H1 (cell line): ENCODE data around the gene TOM1L2. TPM values are rescaled to one million over a fixed set of nuclear protein-coding genes. Genes with fewer than 3 reads are reported as not detected.

ENCODE experiments used
- CTCF ChIA-PET: fragments of 300-600 bp; sonication (Branson Sonifier 250); formaldehyde crosslinking; loops from one replicate; lab custom pipeline; 2021; ENCODE audit not compliant: partially characterized antibody; lab: Charles Lee
- POLR2A ChIA-PET: fragments of 300-600 bp; sonication (Branson Sonifier 250); formaldehyde crosslinking; loops from one replicate; lab custom pipeline; 2021; ENCODE audit warnings: inconsistent platforms; ENCODE audit not compliant: partially characterized antibody; lab: Charles Lee
- DNase-seq, 2 experiments: peaks; one replicate each; pipeline versions ENCODE4 v3.0.0 to v3.0.0-alpha.2; 2010 to 2022; ENCODE audit warnings: low spot score in 2 of 2, low read depth in 1 of 2, mixed read lengths in 1 of 2
- FAIRE-seq: peaks from 2 replicates; lab custom pipeline; 2011; peaks lifted over from hg19 to GRCh38; lab: Jason Lieb, UNC
- H2AFZ ChIP-seq: 2 replicates; pipeline ENCODE4 v1.8.1; 2012; ENCODE audit warnings: low read length, inconsistent platforms
- H2AK5ac ChIP-seq: 2 replicates; pipeline ENCODE4 v1.6.1; 2013; ENCODE audit warnings: low read depth, low read length
- H2BK120ac ChIP-seq: replicated peaks from 2 replicates; pipeline ENCODE3; 2013; ENCODE audit warnings: low read depth, low read length, inconsistent platforms
- H2BK12ac ChIP-seq: 2 replicates; pipeline ENCODE4 v1.6.1; 2013; ENCODE audit warnings: low read depth, low read length
- H2BK15ac ChIP-seq: 2 replicates; pipeline ENCODE4 v1.6.1; 2013; ENCODE audit warnings: low read length
- H2BK20ac ChIP-seq: 2 replicates; pipeline ENCODE4 v1.6.1; 2013; ENCODE audit warnings: low read length
- H2BK5ac ChIP-seq: 2 replicates; pipeline ENCODE4 v1.6.1; 2013; ENCODE audit warnings: low read depth, low read length
- H3K14ac ChIP-seq: 2 replicates; pipeline ENCODE4 v1.6.1; 2013; ENCODE audit warnings: inconsistent platforms; ENCODE audit not compliant: insufficient read length
- H3K18ac ChIP-seq: 2 replicates; pipeline ENCODE4 v1.6.1; 2013; ENCODE audit warnings: low read length; ENCODE audit errors: extremely low read depth
- H3K23ac ChIP-seq: 2 replicates; pipeline ENCODE4 v1.6.1; 2013; ENCODE audit warnings: inconsistent platforms; ENCODE audit not compliant: insufficient read length
- H3K23me2 ChIP-seq: 2 replicates; pipeline ENCODE4 v1.6.1; 2013; ENCODE audit warnings: low read depth, low read length
- H3K27ac ChIP-seq: 2 replicates; pipeline ENCODE4 v1.6.1; 2011; ENCODE audit warnings: low read depth, low read length, inconsistent platforms
- H3K27me3 ChIP-seq, 4 experiments: replicated peaks in 1 of 4; 1 replicate in 1 of 4; 2 replicates in 3 of 4; pipeline versions ENCODE4 v1.6.1 to v1.8.1; 2011 to 2013; ENCODE audit warnings: low read length in 3 of 4, mild to moderate bottlenecking in 3 of 4, inconsistent platforms in 2 of 4, mixed read lengths in 2 of 4, moderate library complexity in 1 of 4; ENCODE audit not compliant: control insufficient read depth in 3 of 4, insufficient read depth in 3 of 4; ENCODE audit errors: extremely low read depth in 1 of 4
- H3K36me3 ChIP-seq, 4 experiments: 2 replicates each; pipeline versions ENCODE4 v1.6.1 to v1.8.1; 2011 to 2013; ENCODE audit warnings: mild to moderate bottlenecking in 4 of 4, low read length in 3 of 4, moderate library complexity in 2 of 4, control low read depth in 1 of 4, inconsistent platforms in 1 of 4; ENCODE audit not compliant: insufficient read depth in 4 of 4, control insufficient read depth in 2 of 4
- H3K4ac ChIP-seq: replicated peaks from 2 replicates; pipeline ENCODE3; 2013; ENCODE audit warnings: low read length, low read depth, mixed read lengths, inconsistent platforms; ENCODE audit not compliant: insufficient read length
- H3K4me1 ChIP-seq, 4 experiments: replicated peaks in 1 of 4; 1 replicate in 1 of 4; 2 replicates in 3 of 4; pipeline versions ENCODE4 v1.6.1 to v1.8.1; 2011 to 2013; ENCODE audit warnings: low read length in 3 of 4, inconsistent platforms in 2 of 4, mixed read lengths in 1 of 4; ENCODE audit not compliant: insufficient read depth in 4 of 4, control insufficient read depth in 3 of 4
- H3K4me2 ChIP-seq, 2 experiments: 2 replicates each; pipeline versions ENCODE4 v1.6.1 to v1.8.1; 2011 to 2013; ENCODE audit warnings: low read depth in 2 of 2, low read length in 2 of 2, control low read depth in 1 of 2, inconsistent platforms in 1 of 2, mild to moderate bottlenecking in 1 of 2; ENCODE audit not compliant: insufficient read depth in 1 of 2
- H3K4me3 ChIP-seq, 4 experiments: fragments of 200-600, 300-600 bp in 1 of 4; sonication (generic), shearing (Covaris generic), sonication (Bioruptor Twin) in 1 of 4; 2 replicates each; pipeline versions ENCODE4 v1.5.1 to v1.8.1; 2011 to 2016; ENCODE audit warnings: low read length in 4 of 4, low read depth in 3 of 4, control low read depth in 2 of 4, inconsistent platforms in 2 of 4, mild to moderate bottlenecking in 2 of 4, mixed read lengths in 1 of 4, moderate library complexity in 1 of 4; ENCODE audit not compliant: insufficient read depth in 2 of 4; ENCODE audit errors: extremely low read depth in 1 of 4
- H3K56ac ChIP-seq: replicated peaks from 2 replicates; pipeline ENCODE3; 2013; ENCODE audit warnings: low read depth, mild to moderate bottlenecking, mixed read lengths, low read length, inconsistent platforms; ENCODE audit not compliant: insufficient read length
- H3K79me1 ChIP-seq: 2 replicates; pipeline ENCODE4 v1.6.1; 2013; ENCODE audit warnings: low read depth, low read length, control low read depth
- H3K79me2 ChIP-seq, 2 experiments: 2 replicates each; pipeline versions ENCODE4 v1.6.1 to v1.8.1; 2012 to 2013; ENCODE audit warnings: low read length in 2 of 2, mild to moderate bottlenecking in 2 of 2, inconsistent platforms in 1 of 2; ENCODE audit not compliant: insufficient read depth in 2 of 2, control insufficient read depth in 1 of 2
- H3K9ac ChIP-seq, 4 experiments: replicated peaks in 1 of 4; 1 replicate in 1 of 4; 2 replicates in 3 of 4; pipeline versions ENCODE4 v1.6.1 to v1.8.1; 2011 to 2013; ENCODE audit warnings: low read depth in 3 of 4, low read length in 3 of 4, control low read depth in 2 of 4, mild to moderate bottlenecking in 2 of 4, moderate library complexity in 2 of 4, inconsistent platforms in 1 of 4; ENCODE audit errors: extremely low read depth in 1 of 4
- H3K9me3 ChIP-seq, 2 experiments: 2 replicates each; pipeline versions ENCODE4 v1.6.1 to v1.8.1; 2012 to 2013; ENCODE audit warnings: mild to moderate bottlenecking in 2 of 2, moderate library complexity in 2 of 2, control low read depth in 1 of 2, inconsistent platforms in 1 of 2, low read depth in 1 of 2, low read length in 1 of 2, mixed read lengths in 1 of 2; ENCODE audit not compliant: insufficient read depth in 2 of 2
- H4K20me1 ChIP-seq, 2 experiments: replicated peaks in 1 of 2; 2 replicates each; pipeline versions ENCODE3 to v1.8.1; 2011 to 2013; ENCODE audit warnings: inconsistent platforms in 2 of 2, low read length in 2 of 2, mild to moderate bottlenecking in 1 of 2; ENCODE audit not compliant: insufficient read depth in 2 of 2, control insufficient read depth in 1 of 2
- H4K5ac ChIP-seq: 2 replicates; pipeline ENCODE4 v1.6.1; 2013; ENCODE audit warnings: low read length, low read depth, mixed read lengths, inconsistent platforms; ENCODE audit not compliant: insufficient read length
- H4K8ac ChIP-seq: 2 replicates; pipeline ENCODE4 v1.8.0; 2013; ENCODE audit warnings: mild to moderate bottlenecking, moderate library complexity, low read length, inconsistent platforms; ENCODE audit not compliant: insufficient read depth; ENCODE audit errors: extremely low read depth
- H4K91ac ChIP-seq: replicated peaks from 2 replicates; pipeline ENCODE3; 2013; ENCODE audit warnings: low read length, mixed read lengths, inconsistent platforms; ENCODE audit not compliant: insufficient read length
- ASH2L ChIP-seq: fragments of 200-600, 300-600 bp; sonication (generic); IDR thresholded peaks from one replicate; pipeline ENCODE4 v1.7.1; 2017; ENCODE audit warnings: low read length
- CBX5 ChIP-seq: fragments of 300-800, 300-1000 bp; sonication (generic); IDR thresholded peaks from 2 replicates; pipeline ENCODE4 v1.7.1; 2016; ENCODE audit warnings: antibody characterized with exemption, low read length, low read depth
- CREB1 ChIP-seq: IDR thresholded peaks from 2 replicates; pipeline ENCODE4 v1.6.1; 2012; ENCODE audit warnings: inconsistent platforms
- NANOG ChIP-seq: IDR thresholded peaks from 2 replicates; pipeline ENCODE4 v1.6.1; 2011; ENCODE audit warnings: low read length, low read depth, mild to moderate bottlenecking, inconsistent platforms; ENCODE audit not compliant: insufficient read depth, poor library complexity, severe bottlenecking
- WGBS, 2 experiments: shearing (Covaris generic) in 1 of 2; methylation state at CpG; one replicate each; pipeline versions ENCODE4 v1.1.6 to v1.1.7; 2013 to 2015; ENCODE audit warnings: low lambda C conversion rate in 2 of 2, mixed read lengths in 2 of 2, inconsistent platforms in 1 of 2, low coverage in 1 of 2, missing lambda C conversion rate in 1 of 2; ENCODE audit not compliant: insufficient replicate concordance in 2 of 2, insufficient coverage in 1 of 2, insufficient read length in 1 of 2; ENCODE audit errors: extremely low coverage in 1 of 2, missing lambda C conversion rate in 1 of 2; 5-methylcytosine and 5-hydroxymethylcytosine counted together
- polyA plus RNA-seq, 7 experiments: library from polyadenylated mRNA; depleted of rRNA in 3 of 7; stranded (reverse) in 5 of 7; unstranded in 2 of 7; fragments of >200 nt in 5 of 7; fragments of 200-250 nt in 2 of 7; gene quantifications; 1 replicate in 5 of 7; 2 replicates in 1 of 7; 4 replicates in 1 of 7; pipeline versions ENCODE4 v1.2.1 to v1.2.3, GENCODE V29; 2011 to 2013; ENCODE audit warnings: missing spikeins in 2 of 7, mixed read lengths in 2 of 7
- total RNA-seq: library from RNA; stranded (reverse); fragmentation: NEBNext Ultra II Directional; extraction: Animal tissue kit (Norgen Biotek cat#: 25700); gene quantifications from 2 replicates; pipeline ENCODE4 v1.2.1, GENCODE V29; 2021

The TOM1L2 gene
- total and polyA plus RNA-seq, 2 of the 8 experiments (the other 6 are each of a cell fraction or from before 2014, with no cell fraction given): 2.0 to 3.4 TPM

GRCh38 chr17:17813725-17814095 is 158.5 kb downstream of the TOM1L2 start:
- Histone ChIP-seq H3K18ac (no peak overlapping the region), H3K56ac (no peak overlapping the region), H3K23me2 (peaks cover 10% of the 10 kb centered on the region; the same call in 1 of the 2 replicates), H4K91ac (no peak overlapping the region), H3K4me1 (peaks cover 0 to 20% (median 13%) of the 10 kb centered on the region in 4 experiments; a peak in 6 of 7 replicates), H3K79me1 (0 out of 2 replicates have a peak, but pooled peaks cover 6% of the 10 kb centered on the region), H3K9ac (no peak overlapping the region), H3K36me3 (peaks cover 18 to 47% (median 34%) of the 10 kb centered on the region in 4 experiments; a peak in 7 of 8 replicates), H3K4me2 (no peak overlapping the region), H2BK120ac (no peak overlapping the region), H2BK20ac (no peak overlapping the region), H3K14ac (no peak overlapping the region), H3K23ac (no peak overlapping the region), H2AK5ac (no peak overlapping the region), H3K27me3 (peaks cover 3 to 18% (median 13%) of the 10 kb centered on the region in 4 experiments), H3K27ac (no peak overlapping the region), H3K4ac (no peak overlapping the region), H4K5ac (no peak overlapping the region), H3K4me3 (no peak overlapping the region), H3K9me3 (no peaks in the 10 kb centered on the region), H4K20me1 (peaks cover 7 to 22% of the 10 kb centered on the region in 2 experiments), H2BK12ac (no peak overlapping the region), H2BK5ac (no peak overlapping the region), H2BK15ac (no peak overlapping the region), H3K79me2 (no peaks in the 10 kb centered on the region), H2AFZ (no peak overlapping the region), H4K8ac (no peak overlapping the region; the same call in 1 of the 2 replicates)
- 90% methylated on average over 7 of the region's 16 CpGs; no CpG with 5 or more reads in 1 of the 2 experiments for WGBS, 2 experiments
- ChIA-PET CTCF (interaction anchor here (0.5 to 18.1 kb wide), 16 partner anchors 9 to 1240 kb away, joined by 3 to 375 read pairs (median 21); partner anchors contain the start of gene SREBF1), POLR2A (interaction anchor here (1.6 to 24.7 kb wide), 3 partner anchors 17 to 46 kb away, joined by 5 to 532 read pairs (median 8); partner anchors contain the start of gene SREBF1)
- FAIRE-seq: no peak
- DNase-seq: no peak
- TF ChIP-seq NANOG: no peak
- no peak for TF ChIP-seq CREB1
- no peak for TF ChIP-seq ASH2L
- TF ChIP-seq CBX5: no peak
